DMS53 (cell line): ENCODE measurements around the gene PDE8B.

Experiments
- DNase-seq: peaks from one replicate; lab custom pipeline; 2025; lab: John Stamatoyannopoulos, UW

The PDE8B gene

DNA sequence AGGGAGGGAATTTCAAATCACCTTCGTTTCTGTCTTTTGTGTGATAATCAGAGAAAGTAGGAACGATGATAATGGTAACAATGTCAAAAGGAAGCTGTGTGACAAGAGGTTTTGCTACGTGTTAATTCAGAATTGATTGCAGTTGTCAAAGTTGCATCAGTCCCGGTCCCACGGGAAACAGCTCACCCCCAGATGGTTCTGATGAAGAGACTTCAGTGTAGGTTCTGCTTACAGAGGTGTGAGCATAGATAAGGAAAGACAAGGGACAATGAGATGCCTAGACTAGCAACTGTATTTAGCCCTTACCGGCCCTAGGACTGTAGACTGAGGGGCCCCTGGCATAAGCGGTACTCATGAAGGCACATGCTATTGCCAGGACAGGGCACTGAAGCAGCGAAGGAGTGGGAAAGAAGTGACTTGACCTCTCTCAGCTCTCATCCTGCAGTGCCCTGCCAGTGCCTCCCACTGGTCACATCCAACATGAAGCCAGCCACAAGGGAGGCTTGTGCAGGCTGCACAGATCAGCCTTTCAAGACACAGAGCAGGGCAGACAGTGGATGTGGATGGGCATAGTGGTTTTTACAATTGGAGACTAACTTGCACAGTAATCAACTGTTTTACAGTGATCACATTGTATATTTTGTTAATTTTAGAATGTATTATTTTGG lies 21.1 kb downstream of the PDE8B start:
- no peak for DNase-seq

DNA sequence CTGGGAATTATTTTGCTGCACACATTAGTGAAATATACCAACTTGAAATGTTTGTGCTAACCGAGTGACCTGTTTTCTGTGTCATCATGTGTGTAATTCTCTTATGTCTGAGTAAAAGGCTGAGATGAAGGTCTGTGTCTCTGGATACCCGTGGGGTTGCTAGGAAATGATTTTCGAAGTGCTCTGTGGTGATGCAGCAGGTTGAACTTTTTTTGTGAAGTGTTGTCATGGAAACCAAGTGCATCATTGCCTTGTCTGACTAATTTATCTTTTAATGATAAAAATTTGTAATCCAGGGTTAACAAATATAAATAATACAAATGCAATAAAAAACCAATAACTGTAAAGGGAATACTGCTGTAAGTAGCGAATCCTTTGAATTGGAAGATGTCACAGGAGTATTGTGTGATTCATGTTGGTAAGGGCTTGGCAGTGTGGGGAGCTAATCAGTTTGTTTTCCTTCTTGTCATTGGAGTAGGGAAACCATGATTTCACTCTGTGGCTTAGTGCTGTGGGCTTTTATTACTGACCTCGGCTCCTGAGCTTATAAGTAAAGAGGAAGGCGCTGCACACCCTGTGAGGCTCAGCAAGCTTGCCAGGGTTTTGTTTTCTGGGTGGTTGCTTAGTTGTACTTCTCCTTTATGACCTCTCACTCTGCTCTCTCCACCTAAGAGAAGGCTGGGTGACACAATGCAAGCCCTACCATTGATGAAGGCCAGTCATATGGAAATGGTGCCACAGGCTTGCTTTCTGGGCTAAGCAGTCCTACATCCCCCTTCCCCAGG lies 22.3 kb downstream of the PDE8B start:
- DNase-seq, result no peak

DNA sequence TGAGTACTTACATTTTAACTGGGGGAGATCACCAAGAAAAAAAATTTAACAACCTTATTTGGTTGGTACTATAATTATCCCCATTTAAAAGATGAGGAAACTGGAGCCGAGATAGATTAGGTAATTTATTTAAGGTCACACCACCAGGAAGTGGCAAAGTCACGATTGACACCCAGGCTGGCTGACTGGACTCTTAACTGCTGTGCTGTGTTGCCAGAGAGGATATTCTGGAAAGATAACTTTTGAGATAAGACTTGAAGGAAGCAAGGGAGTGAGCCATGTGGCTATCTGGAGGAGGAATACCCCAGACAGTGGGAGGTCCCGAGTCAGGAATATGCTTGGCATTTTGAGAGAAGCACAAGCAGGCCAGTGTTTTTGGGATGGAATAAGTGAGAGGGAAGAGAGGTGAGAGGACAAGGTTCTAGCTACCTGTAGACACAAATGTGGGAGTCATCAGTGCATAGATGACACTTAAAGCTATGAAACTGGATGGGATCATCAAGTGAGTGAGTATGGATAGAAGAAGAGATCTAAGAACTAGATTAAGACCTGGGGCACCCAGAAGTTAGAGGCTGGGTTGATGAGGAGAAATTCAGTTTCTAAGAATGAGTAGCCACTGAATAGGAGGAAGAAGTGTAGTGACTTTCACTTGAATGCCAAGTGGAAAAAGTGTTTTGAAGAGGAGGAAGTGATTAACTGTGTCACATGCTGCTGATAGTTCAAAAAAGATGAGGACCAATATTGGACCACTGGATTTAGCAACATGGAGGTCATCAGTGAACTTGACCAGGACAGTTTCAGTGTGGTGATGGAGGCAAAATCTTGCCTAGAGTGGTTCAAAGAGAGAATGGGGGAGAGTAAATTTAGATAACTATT lies 25.6 kb downstream of the PDE8B start:
- DNase-seq, result no peak

DNA sequence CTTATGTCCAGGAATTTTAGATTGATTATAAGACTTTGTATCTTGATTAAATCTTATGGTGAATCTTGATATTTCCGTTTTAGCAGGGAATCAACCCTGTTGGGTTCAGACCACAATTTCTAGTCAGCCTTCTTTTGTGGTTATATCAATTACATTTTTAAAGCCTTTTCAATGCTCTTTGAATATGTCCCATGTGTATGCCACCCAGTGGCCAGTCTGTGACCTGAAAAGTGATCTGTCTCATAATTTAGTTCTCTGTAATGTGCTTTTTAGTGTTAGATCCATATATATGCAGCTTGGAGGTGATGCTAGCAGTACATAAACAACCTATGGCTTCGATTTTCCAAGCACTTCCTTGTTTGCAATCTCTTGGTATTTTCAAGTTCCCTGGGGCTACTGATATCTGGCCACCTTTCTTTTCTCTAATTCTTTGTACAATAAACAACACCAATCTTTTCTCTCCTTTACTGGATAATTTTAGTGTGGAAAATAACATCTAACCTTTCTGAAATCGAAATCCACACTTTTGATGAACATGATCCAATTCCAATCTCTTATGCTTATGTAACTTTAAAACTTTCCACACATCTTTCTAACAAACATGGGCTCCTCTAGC lies 28.8 kb downstream of the PDE8B start:
- peak; percentile 63 for DNase-seq

DNA sequence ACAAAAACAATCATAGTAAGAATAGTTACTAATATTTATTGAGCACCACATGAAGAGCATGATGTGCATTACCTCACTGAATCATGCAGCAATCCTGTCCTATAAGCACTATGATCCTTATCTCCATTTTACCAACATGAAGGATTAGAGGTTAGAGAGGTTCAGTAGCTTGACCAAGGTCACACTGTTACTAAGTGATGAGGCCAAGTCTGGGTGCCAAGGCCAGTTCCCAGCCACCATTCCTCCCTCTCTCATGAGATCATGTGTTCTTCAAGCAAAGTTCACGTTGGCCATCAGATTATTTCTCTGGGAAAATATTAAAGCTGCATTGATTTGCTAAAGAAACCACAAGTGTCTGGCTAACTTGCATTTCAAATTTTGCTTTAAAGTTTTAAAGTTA lies 31.0 kb downstream of the PDE8B start:
- no peak for DNase-seq

DNA sequence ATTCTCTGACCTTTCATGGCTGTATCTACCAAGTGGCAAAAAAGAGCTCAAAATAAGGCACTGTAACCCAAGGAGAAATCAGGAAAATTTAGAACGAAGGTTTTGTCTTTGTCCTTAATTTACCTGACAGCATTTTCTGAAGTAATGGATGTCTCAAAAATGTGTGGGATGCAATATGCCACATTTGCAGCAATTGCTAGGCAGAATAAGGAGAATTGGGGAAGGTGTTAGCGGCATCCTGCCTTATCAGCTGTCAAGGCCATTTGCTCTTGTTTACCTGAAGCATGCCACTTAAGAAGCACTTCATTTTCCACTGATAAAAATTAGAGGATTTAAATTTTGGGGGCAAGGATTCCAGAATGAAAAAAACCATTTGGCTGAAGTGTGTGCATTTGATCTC lies 39.0 kb downstream of the PDE8B start:
- no peak for DNase-seq

DNA sequence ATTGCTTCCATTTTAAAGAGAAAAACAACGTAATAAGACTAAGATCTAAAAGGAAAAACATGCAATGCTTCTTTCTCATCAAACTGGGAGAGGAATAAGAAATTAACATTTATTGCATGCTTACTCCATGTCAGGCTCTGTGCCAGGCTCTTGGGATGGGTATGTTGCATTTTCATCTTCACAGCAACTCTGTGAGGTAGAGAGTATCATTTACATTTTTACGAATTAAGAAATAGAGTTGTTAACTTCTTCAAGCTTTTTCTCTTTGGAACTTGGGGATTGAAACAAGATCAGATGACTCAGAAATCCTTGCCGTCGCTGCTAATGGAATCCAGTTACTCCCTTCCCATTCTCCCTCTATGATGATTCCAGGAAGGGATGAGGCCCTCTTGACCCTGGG lies 39.5 kb downstream of the PDE8B start:
- DNase-seq, result no peak

DNA sequence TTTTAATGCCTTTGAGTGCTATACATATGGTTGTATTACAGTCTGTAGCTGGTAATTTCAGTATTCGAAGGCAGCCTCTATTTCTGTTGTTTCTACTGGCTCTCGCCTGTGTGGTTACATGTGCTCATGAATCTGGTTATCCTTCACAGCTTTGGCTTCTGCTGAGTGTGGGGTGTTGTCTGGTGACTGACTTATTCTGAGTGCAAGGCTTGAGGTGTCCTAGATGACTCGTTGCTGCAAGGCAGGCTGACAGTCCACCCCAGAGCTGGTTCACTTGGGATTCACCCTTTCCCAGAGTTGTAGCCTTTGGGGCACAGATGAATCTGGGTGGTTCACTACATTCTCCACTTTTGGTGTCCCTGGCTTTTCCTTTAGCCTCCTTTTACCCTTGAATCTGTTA lies 41.4 kb downstream of the PDE8B start:
- no peak for DNase-seq

DNA sequence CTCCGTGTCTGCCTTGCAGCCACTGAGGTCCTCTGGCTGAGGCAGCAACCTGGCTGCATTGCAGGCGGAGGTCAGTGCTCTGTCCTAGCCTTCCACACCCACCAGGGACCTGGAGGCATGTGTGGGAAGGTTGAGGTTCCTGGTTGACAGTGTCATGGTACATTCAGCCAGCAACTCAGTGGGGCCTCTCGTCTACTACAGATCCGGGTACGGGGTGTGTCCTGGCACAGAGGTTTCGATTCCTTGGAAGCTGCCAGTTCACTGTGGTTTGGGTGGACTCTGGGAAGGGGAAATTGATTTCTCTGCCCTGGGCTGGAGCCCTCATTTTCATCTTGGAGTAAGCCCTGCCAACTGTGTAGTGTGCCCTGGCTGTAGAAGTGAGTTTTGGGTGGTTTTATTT lies 45.1 kb downstream of the PDE8B start:
- DNase-seq, result no peak

DNA sequence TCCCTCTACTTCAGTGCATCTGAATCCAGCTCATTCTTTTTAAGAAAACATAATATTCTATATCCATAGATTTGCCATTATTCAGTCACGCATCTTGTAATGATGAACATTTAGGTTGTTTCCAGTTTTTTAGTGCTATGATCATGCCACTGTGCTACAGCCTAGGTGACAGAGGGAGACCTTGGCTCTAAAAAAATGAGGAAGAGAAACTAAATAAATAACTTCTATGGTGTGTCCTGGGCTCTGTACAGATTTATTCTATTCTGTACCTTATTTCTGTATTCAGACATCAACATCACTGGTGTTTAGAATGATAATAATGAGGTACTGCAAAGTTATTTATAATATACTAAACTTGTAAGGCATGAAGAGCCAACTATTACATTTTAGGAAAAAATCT lies 45.9 kb downstream of the PDE8B start:
- DNase-seq, result no peak

DNA sequence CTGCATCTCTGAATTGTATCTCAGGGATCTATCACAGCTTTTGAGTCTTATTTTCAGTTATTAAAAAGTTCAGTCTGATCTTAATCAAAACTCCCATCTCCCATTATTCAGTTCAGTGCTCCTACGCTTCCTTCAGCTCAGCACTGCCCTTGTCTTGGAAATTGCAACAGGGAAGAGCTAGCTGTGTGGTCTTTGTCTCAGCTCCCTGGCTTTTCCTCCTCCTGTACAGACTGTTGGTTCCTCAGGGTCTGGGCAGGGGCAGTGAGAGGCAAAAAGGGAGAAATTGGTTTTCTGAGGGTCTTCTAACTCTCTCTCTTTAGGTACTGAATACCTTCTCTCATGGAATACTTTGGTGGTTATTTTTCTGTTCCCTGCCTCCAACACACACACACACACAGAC lies 48.2 kb downstream of the PDE8B start:
- DNase-seq, result no peak

DNA sequence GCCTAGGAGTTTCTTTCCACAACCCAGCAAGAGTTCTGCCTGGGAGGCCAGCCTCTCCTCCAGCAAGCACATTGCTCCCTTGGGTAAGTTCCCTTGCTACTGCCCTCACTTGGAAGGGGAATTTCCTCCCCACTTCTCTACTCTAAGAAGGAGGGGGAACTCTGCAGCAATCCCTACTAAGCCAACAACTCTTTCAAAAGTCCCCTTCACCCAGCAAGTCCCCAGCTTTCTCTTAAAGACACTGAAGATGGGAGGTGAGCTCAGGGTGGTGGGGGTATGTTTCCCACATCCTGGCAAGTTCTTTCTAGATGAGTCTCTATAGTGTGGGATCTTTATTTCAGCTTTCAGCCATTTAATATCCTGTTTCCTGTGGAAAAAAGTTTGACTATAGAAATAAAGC lies 49.0 kb downstream of the PDE8B start:
- DNase-seq, result no peak

DNA sequence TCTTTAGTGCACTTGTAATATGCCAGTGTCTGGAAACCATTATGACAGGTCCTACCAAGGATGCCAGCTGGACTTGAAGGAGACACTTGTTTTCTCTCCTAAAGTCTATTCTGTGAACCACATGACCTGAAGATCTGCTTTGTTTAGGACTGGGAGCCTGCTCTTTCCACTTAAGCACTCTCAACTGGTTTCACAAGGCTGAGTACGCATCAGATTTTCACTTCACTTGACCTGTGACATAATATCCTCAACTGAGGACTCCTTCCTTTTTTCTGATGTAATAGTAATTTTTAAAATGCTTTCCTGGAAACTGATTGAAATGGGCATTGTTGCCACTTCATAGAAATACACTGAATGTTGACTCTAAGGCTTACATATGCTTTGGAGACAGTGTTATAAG lies 52.2 kb downstream of the PDE8B start:
- DNase-seq, result peak; percentile 53

DNA sequence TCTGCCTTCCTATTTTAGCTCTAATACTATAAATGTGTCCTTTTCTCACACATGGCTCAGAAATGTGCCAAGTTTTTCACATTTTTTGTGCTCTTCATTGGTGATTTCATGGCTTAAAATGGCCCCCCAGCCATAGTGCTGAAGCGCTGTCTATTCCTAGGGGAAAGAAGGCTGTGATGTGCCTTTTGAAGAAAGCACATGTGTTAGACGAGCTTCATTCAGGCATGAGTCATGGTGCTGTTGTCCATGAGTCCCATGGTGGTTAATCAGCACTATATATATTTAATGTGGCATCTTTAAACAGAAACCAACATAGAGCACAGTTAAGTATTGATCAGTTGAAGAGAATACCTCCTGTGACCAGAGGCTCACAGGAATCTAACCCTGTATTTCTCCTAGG lies 55.8 kb downstream of the PDE8B start:
- peak; percentile 12 for DNase-seq

DNA sequence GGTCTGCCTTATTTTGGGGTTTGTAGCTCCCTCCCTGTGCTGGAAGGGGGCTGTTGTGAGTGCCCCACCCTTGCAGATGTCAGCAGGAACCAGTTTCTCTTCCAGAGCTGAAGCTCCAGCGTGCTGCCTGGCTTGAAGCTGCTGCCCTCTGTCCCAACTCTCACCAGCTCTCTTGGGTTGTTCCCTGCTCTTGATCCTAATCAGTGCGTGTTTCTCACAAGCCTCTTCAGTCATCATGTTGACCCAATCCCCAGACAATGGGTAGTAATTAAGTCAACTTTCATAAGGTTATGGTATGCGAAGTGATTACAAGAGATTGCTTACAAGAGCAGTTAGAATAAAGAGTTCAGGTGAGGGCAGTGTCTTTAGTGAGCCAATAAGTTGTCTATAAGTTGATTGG lies 57.0 kb downstream of the PDE8B start:
- DNase-seq, result no peak

DNA sequence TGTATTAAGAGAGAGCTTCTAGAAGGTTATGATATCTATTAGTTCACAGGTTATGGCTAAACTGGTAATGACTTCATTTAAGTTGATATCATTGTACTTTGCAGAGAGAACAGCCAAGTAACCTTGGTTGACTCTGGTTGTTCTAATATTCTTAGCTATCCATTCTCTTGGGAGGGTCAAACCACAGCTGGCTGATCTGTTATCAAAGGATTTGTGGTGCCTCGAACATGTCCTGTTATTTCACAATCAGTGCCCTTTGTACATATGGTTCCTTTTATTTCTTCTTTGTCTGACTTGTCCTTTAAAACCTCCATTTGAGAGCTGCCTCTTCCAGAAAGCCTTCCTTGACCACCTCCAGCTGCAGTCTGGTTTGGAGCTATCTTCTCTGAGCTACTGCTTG lies 61.7 kb downstream of the PDE8B start:
- no peak for DNase-seq

DNA sequence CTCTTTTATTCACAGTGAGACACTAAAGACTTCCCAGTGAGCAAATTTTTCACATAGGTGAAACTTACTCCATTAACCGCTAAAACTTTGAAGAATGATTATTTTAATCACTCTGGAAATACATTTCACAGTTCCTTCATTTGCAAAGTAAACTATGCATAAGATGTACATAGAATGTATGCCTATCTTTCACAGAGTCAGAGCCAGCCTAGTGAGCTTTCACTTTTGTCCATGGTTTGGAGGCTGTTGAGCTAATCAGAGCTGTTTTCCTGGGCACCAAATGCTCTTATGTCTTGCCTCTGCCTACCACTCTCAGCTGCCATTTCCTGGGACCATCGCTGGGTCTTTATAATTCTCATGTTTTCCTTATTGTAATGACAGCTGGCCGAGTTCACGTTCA lies 67.3 kb downstream of the PDE8B start:
- no peak for DNase-seq

DNA sequence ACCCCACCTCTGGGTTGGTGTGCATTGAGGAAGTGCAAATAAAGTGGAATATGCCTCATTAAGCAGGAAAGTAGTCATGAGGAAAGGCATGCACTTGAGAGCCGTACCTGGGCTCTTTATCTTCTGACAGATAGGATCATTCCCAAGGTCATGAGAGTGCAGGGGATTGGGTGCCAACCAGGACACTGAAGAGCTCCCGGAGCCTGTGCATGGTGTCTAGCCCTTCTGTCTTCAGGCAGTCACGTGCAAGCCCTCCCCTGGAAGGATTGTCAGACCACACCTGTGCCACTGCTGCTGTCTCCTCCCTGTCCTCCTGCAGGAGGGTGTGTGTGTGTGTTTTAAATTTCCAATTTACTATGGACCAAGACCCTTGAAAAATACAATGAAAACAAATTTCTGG lies 69.6 kb downstream of the PDE8B start:
- peak; percentile 20 for DNase-seq

DNA sequence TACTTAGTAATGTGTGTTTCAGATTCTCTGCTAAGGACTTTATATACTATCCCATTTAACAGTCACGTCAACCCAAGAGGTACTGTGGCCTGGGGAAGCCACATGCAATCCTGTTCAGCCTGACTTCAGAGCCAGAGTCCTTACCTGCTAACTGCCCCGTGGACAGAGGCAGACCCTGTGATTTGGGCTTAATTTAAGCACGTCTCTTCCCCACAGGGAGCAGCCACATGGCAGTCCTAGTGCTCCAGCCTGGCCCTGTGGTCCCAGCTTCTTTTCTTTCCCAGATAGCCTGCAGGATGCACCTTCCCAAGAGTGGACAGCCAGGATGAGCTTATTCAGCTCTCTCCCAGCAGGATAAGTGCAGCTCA lies 71.5 kb downstream of the PDE8B start:
- no peak for DNase-seq

DNA sequence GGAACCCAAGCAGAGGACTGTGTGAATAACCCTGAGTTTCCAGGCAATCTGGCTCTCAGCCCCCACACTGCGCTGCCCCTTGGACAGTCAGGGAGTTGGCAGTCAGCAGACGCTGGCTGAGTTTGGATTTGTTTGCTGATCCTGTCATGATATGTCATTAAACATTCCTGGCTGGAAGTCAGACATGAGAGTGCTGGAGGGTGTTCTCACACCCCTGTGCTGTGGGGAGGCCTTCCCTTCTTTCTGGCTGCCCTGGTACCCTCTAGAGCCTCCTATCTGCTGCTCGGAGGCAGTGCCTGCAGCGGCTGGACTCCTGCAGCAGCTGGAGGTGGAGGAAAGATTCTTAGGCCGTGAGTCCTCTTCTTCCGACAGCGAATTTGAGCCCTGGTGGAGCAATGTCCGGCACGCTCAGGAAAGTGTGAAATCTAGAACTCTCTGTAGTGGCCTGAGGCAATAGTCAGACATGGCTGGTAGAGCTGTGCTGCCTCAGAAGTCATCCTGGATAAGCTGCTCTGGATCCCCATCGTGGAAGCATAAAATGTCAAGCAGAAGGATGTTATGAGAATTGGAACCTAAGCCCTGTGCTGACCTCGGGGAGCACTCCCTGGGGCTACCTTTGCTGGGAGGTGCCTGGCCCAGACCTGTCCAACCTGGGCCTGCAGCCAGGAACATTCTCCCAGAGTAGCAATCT lies 72.0 kb downstream of the PDE8B start:
- no peak for DNase-seq

DNA sequence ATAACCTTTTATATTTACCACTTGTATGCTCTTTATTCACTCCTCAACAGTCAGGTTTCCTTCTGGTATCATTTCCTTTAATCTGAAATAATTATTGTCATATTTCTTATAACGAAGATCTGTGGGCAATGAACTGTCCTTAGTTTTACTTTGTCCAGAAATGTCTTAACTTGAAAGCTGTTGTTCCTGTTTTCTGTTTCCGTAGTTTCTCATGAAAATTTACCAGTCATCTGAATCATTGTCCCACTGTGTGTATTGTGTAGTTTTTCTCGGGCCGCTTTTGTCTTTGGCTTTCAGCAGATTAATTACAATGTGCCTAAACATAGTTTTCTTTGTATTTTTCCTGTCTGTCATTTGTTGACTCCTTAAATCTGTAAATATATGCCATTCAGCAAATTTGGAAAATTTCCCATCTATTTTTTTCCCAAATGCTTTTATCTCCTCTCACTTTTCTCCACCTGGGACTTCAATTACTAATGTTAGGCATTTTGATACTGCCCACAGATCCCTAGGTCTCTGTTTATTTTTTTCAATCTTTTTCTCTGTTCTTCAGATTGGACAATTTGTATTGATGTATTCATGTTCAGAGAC lies 74.9 kb downstream of the PDE8B start:
- DNase-seq, result no peak
